Muscle of leg (tissue), 11 donors: ENCODE measurements around the gene MTARC2. TPM values are rescaled to one million over a fixed set of nuclear protein-coding genes. Genes with fewer than 3 reads are reported as not detected.

ENCODE experiments used
- DNase-seq: peaks from one replicate; pipeline ENCODE4 v3.0.0; 2013
- H3K27ac ChIP-seq: one replicate; pipeline ENCODE4 v1.5.1; 2013; ENCODE audit warnings: mild to moderate bottlenecking, low read length, control low read depth
- H3K27me3 ChIP-seq: one replicate; pipeline ENCODE4 v1.6.1; 2013; ENCODE audit warnings: low read length; ENCODE audit not compliant: control insufficient read depth, insufficient read depth
- H3K36me3 ChIP-seq: one replicate; pipeline ENCODE4 v1.6.1; 2013; ENCODE audit warnings: low read length; ENCODE audit not compliant: control insufficient read depth, insufficient read depth
- H3K4me1 ChIP-seq: one replicate; pipeline ENCODE4 v1.6.1; 2013; ENCODE audit warnings: low read length; ENCODE audit not compliant: control insufficient read depth, insufficient read depth
- H3K4me3 ChIP-seq: one replicate; pipeline ENCODE4 v1.5.1; 2013; ENCODE audit warnings: low read length, control low read depth
- H3K9me3 ChIP-seq: replicated peaks from 2 replicates; pipeline ENCODE4 v1.6.1; 2013; ENCODE audit warnings: low read depth, low read length; ENCODE audit not compliant: control insufficient read depth
- WGBS: methylation state at CpG from one replicate; pipeline ENCODE4 v1.1.5; 2013; ENCODE audit warnings: missing lambda C conversion rate; ENCODE audit not compliant: insufficient coverage; 5-methylcytosine and 5-hydroxymethylcytosine counted together
- polyA plus RNA-seq, 8 donors: library from polyadenylated mRNA; unstranded; fragments of 120-200 nt; gene quantifications; one replicate each; pipeline versions ENCODE4 v1.2.1 to v1.2.3, GENCODE V29; 2013; ENCODE audit warnings: inconsistent platforms in 1 of 8, low replicate concordance in 1 of 8; ENCODE audit not compliant: insufficient read length in 8 of 8, insufficient read depth in 1 of 8
- total RNA-seq: library from RNA; stranded (reverse); fragments of 120-200 nt; gene quantifications from one replicate; pipeline ENCODE4 v1.2.4, GENCODE V29; 2013

MTARC2 gene
- total and polyA plus RNA-seq, 9 donors = 7.0 to 21.4 (median 15.9) TPM

DNA sequence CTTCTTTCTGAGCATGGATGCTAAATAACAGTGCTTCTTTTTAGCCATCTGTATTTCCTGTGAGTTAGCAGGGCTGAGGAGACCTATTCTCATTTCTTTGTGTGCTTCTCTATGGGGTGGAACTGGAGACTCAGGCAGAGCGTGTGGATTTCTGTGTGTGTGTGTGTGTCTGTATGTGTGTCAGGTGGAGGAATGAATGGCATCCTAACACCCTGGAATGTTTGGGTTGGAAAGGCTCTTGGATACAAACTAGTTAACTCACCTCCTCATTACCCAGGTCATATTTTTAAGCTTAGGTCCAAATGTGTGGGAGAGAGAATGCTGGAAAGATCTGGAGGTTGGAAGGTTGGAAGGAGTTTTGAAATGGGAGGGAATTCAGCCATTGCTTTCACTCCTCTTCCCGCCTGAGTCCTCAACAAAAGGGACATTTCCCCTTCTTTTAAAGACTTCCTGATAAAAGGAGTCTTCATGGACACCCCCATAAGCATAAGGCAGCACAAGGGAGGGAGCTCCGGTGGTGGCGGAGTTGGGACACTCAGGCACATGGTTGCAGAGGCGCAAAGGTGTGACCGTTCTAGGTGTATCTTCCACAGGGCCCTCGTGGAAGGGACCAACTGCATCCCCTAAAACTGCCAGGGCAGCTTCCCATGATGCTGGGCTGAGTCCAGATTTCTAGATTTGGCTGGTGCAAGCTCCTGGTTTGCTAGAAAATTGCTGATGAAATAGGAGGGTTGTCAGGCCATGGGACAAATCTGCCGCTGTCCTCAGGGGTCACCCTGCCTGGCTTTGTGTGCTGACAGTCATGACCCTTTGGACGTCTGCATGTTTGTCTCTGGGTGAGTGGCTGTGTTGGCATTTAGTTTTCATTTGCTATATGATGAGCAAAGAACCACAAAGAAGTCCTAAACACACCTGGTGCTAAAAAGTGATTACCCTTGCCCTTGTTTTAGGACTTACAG is 76.2 kb downstream of the MTARC2 start:
- Histone ChIP-seq H3K9me3 (no peaks in the 10 kb centered on the region), H3K4me3 (no peak overlapping the region), H3K27me3 (peaks cover 3% of the 10 kb centered on the region), H3K4me1 (no peaks in the 10 kb centered on the region), H3K27ac (no peak overlapping the region), H3K36me3 (no peaks in the 10 kb centered on the region)
- WGBS = 85% methylated on average over 6 of the region's 9 CpGs
- no peak for DNase-seq

GRCh38 chr1:220825819-220826551 is 77.9 kb downstream of the MTARC2 start:
- no peak overlapping the region for H3K4me3 ChIP-seq
- WGBS = no CpG with 5 or more reads among the region's 6 CpGs
- H3K27me3 ChIP-seq = peaks cover 3% of the 10 kb centered on the region
- H3K36me3 ChIP-seq = no peaks in the 10 kb centered on the region
- no peaks in the 10 kb centered on the region for H3K9me3 ChIP-seq
- no peak overlapping the region for H3K27ac ChIP-seq
- DNase-seq = no peak
- H3K4me1 ChIP-seq = no peaks in the 10 kb centered on the region

GRCh38 chr1:220826729-220827128 is 78.6 kb downstream of the MTARC2 start:
- no peak for DNase-seq
- Histone ChIP-seq H3K27ac (no peak overlapping the region), H3K4me3 (no peak overlapping the region), H3K27me3 (peaks cover 3% of the 10 kb centered on the region), H3K4me1 (no peaks in the 10 kb centered on the region), H3K36me3 (no peaks in the 10 kb centered on the region), H3K9me3 (no peaks in the 10 kb centered on the region)
- no CpG with 5 or more reads among the region's 5 CpGs for WGBS

DNA sequence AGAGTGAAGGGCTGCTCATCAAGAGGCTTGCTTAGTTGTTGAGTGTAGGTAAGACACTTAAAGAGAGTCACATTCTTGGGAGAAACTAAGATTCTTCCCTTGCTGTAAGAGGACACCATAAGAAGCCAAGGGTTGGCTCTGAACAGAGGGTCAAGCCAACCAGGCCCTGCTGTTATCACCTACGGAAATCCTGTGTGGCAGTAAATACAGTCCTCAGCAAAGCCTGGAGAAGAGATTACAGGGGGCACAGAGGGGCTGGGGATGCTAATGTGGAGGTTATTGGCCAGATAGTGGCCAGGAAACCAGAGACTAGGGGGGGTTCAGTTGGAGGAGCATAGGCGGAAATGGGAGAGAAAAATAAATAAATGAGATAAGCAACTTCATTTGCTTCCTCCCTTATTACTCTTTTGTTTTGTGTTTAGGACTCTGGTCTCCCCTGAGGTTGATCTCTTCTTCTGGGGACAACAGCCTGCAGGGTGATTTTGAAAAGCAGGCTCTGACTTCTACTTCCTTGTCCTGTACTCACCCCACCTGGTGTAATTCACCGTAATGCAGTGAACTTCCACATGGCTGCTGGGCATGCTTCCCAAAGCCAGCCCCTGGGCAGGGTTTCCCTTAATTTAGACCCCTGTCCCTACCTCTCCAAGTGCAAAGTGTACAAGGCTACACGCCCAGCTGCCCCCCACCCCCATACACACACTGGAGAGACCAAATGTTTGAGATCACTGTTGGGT is 79.5 kb downstream of the MTARC2 start:
- Histone ChIP-seq H3K4me1 (no peaks in the 10 kb centered on the region), H3K9me3 (peaks cover 2% of the 10 kb centered on the region), H3K36me3 (no peaks in the 10 kb centered on the region), H3K27ac (peak overlapping the region; percentile 20), H3K27me3 (peaks cover 3% of the 10 kb centered on the region), H3K4me3 (no peak overlapping the region)
- WGBS = 35% methylated on average over 2 of the region's 4 CpGs
- DNase-seq = no peak

- Histone ChIP-seq H3K27me3 (peaks cover 3% of the 10 kb centered on the region), H3K4me3 (no peak overlapping the region), H3K9me3 (peaks cover 2% of the 10 kb centered on the region), H3K4me1 (no peaks in the 10 kb centered on the region), H3K27ac (no peak overlapping the region), H3K36me3 (no peaks in the 10 kb centered on the region)
- WGBS = 82% methylated on average over 3 of the region's 4 CpGs
- DNase-seq = no peak
Observed at GRCh38 chr1:220828179-220828490, 80.0 kb downstream of the MTARC2 start.

GRCh38 chr1:220828950-220829586 is 80.9 kb downstream of the MTARC2 start:
- no peak for DNase-seq
- Histone ChIP-seq H3K4me3 (no peak overlapping the region), H3K9me3 (peaks cover 2% of the 10 kb centered on the region), H3K36me3 (no peaks in the 10 kb centered on the region), H3K27me3 (peaks cover 3% of the 10 kb centered on the region), H3K4me1 (peaks cover 2% of the 10 kb centered on the region), H3K27ac (no peak overlapping the region)
- WGBS = no CpG with 5 or more reads among the region's 4 CpGs

DNA sequence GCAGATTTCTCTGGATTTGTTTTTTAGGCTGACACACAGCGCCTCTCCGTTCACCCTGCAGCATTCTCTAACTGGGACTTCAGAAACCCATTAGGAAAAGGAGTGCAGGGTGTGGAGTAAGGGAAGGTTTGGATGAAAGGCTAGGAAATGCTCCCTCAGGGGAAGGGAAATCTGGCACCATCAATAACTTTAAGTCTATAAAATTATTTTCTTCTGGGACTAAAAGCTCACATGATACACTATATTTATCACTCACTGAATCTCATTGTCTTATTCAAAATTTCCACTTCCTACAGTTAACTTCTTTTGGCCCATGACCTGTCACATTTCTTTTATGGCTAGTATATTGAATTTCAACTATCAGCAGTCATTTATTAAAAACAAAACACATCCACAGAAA is 85.3 kb downstream of the MTARC2 start:
- DNase-seq = no peak
- peaks cover 2% of the 10 kb centered on the region for H3K4me1 ChIP-seq
- no peaks in the 10 kb centered on the region for H3K27me3 ChIP-seq
- H3K4me3 ChIP-seq = no peak overlapping the region
- H3K27ac ChIP-seq = no peak overlapping the region
- no CpG with 5 or more reads among the region's 2 CpGs for WGBS
- no peaks in the 10 kb centered on the region for H3K36me3 ChIP-seq
- H3K9me3 ChIP-seq = peaks cover 2% of the 10 kb centered on the region

Other genes starting within 250 kb of the MTARC2 start
- gene MARK1, start 220.2 kb upstream of the MTARC2 start, total RNA-seq = 6.8 TPM
- 10 to 100 TPM in 6 of 8 donors, 1 to 10 TPM in 2; 6.5 to 15.3 (median 11.9) TPM for gene MARK1, start 220.2 kb upstream of the MTARC2 start, polyA plus RNA-seq
- 11.1 TPM for gene C1orf115, start 58.0 kb upstream of the MTARC2 start, total RNA-seq
- gene C1orf115, start 58.0 kb upstream of the MTARC2 start, polyA plus RNA-seq = 10 to 100 TPM; 10.4 to 18.8 (median 12.2) TPM
- 4.3 TPM for gene MTARC1, start 38.6 kb downstream of the MTARC2 start, total RNA-seq
- gene MTARC1, start 38.6 kb downstream of the MTARC2 start, polyA plus RNA-seq = 1 to 10 TPM; 3.3 to 9.3 (median 4.7) TPM
- 12.8 TPM for gene HLX, start 131.1 kb downstream of the MTARC2 start, total RNA-seq
- gene HLX, start 131.1 kb downstream of the MTARC2 start, polyA plus RNA-seq = 10 to 100 TPM; 13.8 to 29.8 (median 25.8) TPM